ENCODE measurements around the gene OXT.
"Not testable (repeated sequence)": the region's sequence is repeated elsewhere in the genome, so short reads cannot be mapped to it uniquely, and the experiment has no call there.

The OXT gene

DNA sequence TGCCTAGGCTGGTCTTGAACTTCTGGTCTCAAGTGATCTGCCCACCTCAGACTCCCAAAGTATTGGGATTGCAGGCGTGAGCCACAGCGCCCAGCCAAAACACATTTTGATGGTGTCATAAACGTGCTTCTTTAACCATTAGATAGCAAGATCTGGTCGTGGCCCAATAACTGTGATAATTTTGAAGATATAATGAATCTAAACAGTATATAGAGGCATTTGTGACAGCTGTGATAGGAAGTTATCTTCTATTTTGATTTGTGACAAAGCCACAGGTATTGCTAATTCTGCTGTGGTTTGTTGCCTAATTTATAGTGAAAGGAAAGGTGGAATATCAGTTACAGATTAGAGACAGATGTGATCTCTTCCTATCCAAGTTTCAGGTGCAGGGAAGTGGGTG lies 695 bp upstream of the OXT start:
- no peak overlapping the region for H3K4me3 ChIP-seq (ENCODE audit: low read depth, low read length)
- in situ Hi-C loops (cut with HindIII; ENCODE audit: low sequenced_read_pairs): no loop called here
- DNase-seq (ENCODE audit: low read depth): no peak
- TF ChIP-seq, protein P1, sequence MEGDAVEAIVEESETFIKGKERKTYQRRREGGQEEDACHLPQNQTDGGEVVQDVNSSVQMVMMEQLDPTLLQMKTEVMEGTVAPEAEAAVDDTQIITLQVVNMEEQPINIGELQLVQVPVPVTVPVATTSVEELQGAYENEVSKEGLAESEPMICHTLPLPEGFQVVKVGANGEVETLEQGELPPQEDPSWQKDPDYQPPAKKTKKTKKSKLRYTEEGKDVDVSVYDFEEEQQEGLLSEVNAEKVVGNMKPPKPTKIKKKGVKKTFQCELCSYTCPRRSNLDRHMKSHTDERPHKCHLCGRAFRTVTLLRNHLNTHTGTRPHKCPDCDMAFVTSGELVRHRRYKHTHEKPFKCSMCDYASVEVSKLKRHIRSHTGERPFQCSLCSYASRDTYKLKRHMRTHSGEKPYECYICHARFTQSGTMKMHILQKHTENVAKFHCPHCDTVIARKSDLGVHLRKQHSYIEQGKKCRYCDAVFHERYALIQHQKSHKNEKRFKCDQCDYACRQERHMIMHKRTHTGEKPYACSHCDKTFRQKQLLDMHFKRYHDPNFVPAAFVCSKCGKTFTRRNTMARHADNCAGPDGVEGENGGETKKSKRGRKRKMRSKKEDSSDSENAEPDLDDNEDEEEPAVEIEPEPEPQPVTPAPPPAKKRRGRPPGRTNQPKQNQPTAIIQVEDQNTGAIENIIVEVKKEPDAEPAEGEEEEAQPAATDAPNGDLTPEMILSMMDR (IDR thresholded peaks at IDR 0.05; ENCODE audit: low read depth, low read length, missing control alignments): no peak

DNA sequence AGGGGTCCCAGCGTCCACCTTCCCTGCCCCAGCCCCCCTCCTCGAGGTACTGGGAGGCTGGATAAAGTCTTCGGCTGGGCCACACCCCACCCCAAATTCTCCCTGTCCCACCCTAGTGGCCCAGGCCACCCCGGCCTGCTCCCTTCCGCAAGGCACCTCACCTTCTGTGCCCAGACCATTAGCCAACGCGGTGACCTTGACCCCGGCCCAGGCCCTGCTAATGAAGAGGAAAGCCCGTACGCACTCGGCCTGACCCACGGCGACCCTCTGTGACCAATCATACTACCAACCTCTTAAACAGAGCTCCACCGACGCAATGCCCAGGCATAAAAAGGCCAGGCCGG lies 182 bp upstream of the OXT start:
- in situ Hi-C loops (cut with HindIII; ENCODE audit: low sequenced_read_pairs): no loop called here
- H3K4me3 ChIP-seq (ENCODE audit: low read depth, low read length): no peak overlapping the region
- DNase-seq (ENCODE audit: low read depth): no peak
- TF ChIP-seq, protein P1 (IDR thresholded peaks at IDR 0.05; ENCODE audit: low read depth, low read length, missing control alignments): no peak

DNA sequence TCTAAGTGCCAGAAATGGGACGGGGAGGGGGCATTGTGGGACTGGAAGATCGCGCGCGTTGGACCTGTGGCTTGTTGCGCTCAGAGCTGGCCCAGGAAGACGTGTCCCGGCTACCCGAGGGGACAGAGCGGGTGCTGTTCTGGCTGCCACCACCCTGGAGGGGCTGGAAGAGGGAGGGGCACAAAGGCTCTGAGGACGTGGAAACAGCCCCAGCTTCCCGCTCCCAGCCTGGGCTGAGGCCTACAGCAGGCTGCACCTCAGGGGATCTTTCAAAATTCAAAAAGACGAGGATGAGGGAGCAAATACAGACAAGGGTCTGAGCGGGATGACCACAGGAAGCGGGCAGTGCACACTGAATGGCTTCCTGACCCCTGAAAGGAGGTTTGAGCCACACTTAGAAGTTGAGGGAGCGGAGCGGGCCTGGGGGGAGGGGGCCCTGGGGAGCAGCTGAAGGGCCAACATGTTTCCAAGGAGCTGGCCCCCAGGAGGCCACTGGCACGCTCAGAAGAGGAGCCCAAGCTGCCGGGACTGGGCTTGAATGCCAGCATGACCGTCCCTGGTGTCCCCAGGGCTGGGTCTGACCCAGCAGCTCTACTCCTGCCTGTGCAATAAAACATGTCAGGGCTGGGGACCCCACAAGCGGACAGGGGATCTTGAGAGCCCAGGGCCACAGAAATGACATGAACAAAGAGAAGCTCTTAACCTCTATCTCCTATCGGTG lies 1.3 kb downstream of the OXT start:
- peak overlapping the region; percentile 26 for H3K4me3 ChIP-seq (ENCODE audit: low read depth, low read length)
- DNase-seq (ENCODE audit: low read depth): no peak
- in situ Hi-C loops (cut with HindIII; ENCODE audit: low sequenced_read_pairs): no loop called here
- TF ChIP-seq, protein P1 (IDR thresholded peaks at IDR 0.05; ENCODE audit: low read depth, low read length, missing control alignments): no peak

DNA sequence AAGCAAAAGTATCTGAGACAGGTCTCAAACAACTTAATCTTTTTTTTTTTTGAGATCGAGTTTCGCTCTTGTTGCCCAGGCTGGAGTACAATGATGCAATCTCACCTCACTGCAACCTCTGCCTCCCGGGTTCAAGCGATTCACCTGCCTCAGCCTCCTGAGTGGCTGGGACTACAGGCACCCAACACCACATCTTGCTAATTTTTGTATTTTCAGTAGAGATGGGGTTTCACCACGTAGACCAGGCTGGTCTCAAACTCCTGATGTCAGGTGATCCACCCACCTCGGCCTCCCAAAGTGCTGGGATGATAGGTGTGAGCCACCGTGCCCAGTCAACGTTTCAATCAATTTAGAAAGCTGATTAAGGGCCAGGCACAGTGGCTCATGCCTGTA lies 1.8 kb downstream of the OXT start:
- DNase-seq (ENCODE audit: low read depth); in situ Hi-C loops (cut with HindIII; ENCODE audit: low sequenced_read_pairs): not testable (repeated sequence)

DNA sequence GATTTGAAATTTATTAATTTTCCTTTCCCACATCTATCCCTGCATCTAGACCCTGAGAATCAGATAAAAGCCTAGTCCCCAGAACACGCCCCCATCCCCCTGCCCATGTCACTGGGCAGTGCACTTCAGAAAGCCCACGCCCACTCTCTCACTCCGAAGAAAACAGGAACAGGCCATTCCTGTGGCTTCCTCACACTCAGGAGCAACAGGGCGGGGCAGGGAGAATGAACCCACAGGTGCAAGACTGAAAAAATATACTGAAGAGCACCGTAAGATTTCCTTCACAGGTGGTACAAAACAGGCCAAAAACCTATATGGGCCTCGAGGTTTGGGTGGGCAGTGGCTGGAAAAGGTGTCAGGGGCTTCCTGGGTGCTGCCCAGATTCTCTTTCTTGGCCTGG lies 3.4 kb downstream of the OXT start:
- TF ChIP-seq, protein P1 (IDR thresholded peaks at IDR 0.05; ENCODE audit: low read depth, low read length, missing control alignments): no peak
- in situ Hi-C loops (cut with HindIII; ENCODE audit: low sequenced_read_pairs): no loop called here
- no peak for DNase-seq (ENCODE audit: low read depth)
- H3K4me3 ChIP-seq (ENCODE audit: low read depth, low read length): no peak overlapping the region

More for the DNA sequence above, 1.8 kb downstream of the OXT start:
- H3K4me3 ChIP-seq (ENCODE audit: low read depth, low read length): not testable (repeated sequence)

DNA sequence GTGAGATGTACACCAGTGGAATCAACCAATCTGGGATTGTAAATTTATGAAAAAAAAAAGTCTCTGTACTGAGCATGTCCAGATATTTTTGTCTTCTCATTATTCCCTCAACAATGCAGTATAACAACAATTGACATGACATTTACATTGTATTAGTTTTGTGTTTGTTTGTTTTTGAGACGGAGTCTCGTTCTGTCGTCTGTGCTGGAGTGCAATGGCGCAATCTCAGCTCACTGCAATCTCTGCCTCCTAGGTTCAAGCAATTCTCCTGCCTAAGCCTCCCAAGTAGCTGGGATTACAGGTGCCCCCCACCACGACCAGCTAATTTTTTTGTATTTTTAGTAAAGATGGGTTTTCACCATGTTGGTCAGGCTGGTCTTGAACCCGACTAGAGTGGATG lies 3.9 kb downstream of the OXT start:
- in situ Hi-C loops (cut with HindIII; ENCODE audit: low sequenced_read_pairs); DNase-seq (ENCODE audit: low read depth); H3K4me3 ChIP-seq (ENCODE audit: low read depth, low read length): not testable (repeated sequence)

DNA sequence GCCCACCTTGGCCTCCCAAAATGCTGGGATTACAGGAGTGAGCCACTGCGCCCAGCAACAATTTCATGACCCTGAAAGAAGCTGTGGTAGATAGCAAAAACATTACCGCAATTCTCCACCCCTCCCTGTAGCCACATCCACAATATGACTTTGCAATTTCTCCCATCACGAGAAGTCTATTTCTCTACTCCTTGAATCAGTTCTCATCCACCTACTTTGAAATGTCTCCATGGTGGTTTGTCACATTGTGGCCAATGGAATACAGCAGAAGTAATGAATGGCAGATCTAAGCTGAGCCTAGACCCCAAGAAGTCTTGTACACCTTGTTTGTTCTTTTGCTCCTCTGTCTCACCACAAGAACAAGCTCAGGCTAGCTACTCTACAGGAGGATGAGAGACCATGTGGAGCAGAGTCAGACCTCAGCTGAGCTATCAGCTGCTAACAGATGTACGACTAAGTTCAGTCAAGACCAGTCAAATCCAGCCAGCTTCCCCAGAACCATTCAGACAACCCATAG lies 6.3 kb downstream of the OXT start:
- TF ChIP-seq, protein P1 (IDR thresholded peaks at IDR 0.05; ENCODE audit: low read depth, low read length, missing control alignments): no peak
- no peak overlapping the region for H3K4me3 ChIP-seq (ENCODE audit: low read depth, low read length)
- no peak for DNase-seq (ENCODE audit: low read depth)
- in situ Hi-C loops (cut with HindIII; ENCODE audit: low sequenced_read_pairs): no loop called here

All from astrocyte of the cerebellum (primary cell).